CD4-positive, alpha-beta T cell treated with Interleukin-21 for 1 hour (primary cell): ENCODE measurements around the gene NFKB2.
A peak's percentile ranks its signal among the peaks of the same experiment; 100 is the strongest.

Source experiments
- DNase-seq: peaks from one replicate; pipeline ENCODE4 v3.0.0-alpha.2; 2020

Gene NFKB2

DNA sequence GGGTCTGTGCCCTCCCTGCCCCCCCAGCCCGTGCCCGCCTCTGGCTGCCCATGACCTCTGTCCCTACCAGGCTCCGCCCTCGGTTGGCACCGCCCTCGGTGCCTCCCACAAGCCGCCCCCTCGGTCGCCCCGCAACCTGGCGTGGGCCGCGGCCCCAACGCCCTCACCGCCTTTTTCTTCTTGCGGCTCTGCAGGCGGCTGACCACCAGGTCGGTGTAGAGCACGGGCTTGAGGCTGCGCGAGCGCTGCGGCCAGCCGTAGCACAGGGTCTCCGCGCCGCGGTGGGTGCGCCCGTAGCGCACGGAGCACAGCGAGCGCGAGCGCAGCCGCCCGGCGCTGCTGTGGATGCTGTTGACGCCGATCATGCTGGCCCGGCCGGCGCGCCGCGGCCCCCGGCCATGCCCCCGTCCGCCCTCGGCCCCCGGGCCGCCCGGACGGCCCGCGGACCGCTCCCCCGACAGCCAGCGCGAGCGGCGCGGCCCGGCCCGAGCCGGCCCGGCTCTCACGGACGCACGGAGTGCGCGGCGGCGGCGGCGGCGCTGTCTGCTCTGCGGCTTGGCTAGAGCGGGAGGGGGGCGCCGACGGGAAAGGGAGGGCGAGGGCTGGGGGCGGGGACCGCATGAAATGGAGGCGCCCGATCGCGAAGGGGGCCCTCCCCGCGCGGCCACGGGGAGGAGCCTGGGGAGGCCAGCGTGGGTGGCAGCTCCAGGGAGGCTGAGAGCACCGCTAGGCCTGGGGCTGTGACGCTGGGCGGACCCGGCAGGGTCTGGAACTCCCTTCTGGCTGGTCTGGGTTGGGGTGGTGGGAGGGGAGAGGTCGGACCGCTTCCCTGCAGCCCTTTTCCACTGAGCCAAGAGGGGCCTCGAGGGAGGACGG lies 13.5 kb downstream of the NFKB2 start:
- peak; percentile 78 for DNase-seq

DNA sequence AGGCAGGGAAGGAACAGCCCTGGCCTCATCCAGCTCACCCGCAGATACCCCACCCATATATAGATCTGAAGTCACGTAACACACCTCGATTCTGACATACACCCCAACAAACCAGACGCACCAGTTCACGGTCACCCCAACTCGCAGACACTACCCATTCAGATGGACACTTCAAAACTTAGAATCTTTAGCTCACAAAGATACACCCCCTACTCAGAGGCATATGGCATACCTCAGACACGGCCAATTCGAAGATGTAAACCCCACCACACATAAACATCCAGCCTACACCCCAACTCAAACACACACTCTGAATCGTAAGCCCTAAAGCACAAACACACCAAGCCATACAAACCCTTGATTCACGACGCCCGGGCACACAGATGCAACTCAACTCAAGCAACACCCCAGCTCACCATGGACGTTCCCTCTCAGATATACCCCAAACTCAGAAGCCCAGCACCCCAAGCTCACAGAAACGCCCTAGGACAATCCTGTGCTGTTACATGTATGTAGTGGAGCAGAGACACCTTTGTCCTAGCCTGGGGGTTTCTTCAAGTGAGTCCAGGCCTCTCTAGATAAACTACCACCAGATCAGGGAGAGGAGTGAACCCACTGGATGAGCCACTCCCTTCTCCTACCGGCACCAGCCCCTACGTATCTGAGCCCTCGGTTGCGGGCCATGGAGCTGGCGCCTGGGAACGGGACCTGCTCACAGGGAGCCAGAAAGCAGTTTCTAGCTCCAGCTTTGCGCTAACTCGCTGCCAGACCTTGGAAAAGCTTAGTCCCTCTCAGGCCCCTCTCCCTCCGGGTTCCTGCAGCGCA lies 14.3 kb downstream of the NFKB2 start:
- no peak for DNase-seq

DNA sequence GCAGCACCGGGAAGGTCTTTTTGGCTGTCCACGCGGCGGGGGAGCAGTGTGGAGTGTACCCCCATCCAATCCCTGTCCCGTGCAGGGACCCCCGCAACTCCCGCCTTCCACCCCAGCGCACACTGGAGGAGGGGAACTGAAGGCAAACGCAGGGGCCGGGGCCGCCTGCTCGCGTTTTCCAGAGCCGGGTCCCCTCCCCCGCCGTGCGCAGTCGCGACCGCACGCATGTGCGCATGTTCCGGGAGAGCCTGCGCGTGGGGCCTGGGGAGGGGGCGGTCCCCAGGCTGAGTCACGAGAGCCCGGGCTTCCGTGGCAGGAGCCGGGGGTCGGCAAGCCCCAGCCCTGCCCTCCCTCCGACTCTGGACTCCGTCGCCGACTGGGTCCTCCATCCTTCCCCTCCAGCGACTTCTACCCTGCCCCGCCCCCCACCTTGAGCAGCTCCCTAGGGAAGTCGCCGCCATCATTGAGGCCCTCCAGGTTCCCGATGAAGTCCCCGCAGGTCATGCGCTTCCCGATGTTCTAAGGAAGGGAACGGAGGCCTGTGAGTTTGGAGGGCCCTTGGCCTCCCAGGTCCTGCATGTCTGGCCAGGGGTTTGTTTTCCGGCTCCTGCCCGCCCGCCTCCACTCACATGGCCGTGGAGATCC lies 15.0 kb downstream of the NFKB2 start:
- peak; percentile 52 for DNase-seq

DNA sequence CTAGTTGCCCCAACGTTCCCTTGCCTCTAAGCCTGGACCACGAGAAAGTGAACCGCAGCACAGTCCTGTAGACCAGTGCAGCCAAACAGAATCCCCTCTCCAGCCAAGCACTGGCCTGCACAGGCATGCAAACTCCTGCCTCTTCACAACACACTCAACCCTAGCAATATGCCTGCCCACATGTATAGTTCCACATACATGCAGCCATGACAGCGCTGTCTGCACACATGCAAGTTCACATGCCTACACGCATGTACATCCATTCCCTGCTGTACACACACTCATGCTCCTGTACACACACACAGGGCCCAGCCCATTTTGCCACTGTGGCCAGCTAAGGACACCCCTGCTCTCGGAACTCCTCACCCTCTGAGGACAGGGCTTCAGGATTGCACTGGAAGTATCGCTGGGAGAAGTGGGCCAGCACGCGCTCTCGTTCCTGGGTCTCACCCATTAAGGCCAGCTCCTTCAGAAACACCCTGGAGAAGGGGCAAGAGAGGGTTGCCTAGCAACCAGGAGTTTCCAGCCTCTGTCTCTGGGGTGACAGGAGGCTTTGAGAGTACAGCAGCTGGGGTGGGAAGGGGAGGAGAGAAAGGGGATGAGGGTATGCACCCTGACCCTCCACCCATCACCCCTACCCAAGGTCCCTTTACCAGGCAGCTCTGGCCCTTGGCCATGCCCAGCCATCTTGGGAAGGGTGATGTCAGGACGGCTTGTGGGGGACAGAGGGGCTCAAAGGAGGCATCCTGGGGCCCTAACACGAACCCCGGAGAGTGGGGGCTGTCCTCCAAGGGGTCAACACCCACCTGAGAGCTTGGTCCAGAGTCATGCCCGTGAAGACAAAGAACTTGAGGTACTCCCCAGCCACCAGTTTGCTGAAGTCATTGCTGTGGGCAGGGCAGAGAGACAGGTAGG lies 16.1 kb downstream of the NFKB2 start:
- no peak for DNase-seq

DNA sequence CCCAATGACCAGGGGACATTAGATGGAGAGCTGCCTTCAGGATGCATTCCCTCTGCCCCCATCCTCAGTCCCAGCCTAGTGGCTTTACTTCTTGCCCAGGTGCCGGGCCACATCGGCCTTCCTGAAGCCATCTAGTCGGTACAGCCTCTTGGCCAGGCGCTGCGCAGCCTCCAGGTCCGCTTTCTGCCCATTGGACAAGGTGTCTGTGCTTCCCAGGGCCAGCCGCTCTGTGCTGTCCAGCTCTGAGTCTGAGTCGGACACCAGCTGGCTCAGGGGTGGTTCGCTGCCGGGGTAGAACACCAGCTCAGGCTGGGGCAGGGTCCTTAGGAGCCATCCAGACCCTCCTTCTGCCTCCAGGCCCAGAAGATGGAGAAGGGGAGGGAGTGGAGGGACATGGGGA lies 16.8 kb downstream of the NFKB2 start:
- no peak for DNase-seq

DNA sequence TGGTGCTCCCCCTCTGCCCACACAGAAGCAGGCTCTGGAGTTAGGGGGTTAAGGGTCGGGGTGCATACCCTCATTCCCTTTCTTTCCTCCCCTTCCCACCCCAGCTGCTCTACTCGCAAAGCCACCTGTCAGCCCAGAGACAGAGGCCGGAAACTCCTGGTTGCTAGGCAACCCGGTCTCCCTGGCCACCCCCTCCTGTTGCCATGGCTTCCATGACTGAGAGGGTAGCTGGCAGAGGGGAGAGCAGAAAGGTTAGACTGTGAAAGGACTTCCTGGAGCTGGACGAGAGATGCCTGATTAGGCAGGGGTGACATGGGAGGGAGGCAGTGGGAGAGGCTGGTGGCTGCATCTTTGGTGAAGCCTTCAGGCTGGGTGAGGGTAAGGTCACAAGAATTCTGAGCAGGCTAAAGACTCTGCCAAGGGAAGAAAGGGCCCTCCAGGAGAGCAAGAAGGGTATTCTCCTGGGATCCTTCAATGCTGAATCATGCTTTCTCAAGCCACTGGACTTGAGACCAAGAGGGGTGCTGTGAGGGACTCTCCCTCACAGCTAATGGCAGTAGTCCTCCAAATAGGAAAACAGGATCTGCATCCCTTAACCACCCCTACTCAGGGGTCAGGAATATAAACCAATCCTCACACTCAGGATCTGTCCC lies 17.7 kb downstream of the NFKB2 start:
- DNase-seq, result peak; percentile 66

DNA sequence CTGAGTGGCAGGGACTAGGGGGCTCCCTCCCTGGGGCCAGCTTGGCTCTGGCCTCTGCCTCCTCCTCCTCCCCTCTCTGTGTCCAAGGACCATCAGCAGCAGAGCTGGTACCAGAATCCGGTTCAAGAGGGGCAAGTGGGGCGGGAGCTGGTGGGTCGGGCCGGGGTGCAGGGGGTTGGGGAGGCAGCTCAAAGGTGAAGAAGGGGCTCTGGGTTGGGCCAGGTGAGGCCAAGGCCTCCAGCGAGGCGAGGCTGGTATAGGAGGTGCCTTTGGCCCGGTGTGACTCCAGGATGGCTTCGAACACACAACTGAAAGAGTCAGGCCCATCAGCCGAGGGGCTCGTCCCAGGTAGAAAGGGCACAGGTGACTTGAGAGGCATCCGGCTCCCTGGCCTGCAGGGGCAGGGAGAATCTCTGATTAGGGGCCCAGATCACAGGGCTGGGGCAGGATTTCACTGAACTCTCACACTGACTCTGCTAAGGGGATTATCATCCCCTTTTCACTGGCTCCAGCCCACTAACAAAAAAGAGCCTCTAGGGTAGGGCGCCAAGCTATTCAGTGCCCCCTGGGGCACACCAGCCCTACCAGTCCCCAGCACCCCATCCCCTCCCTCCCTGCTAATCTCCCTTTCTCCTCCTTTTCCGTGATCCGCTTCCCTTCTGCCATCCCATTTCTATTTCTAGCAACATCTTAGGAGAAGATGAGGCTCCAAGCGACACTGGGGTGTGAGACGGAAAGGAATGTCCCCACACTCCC lies 18.5 kb downstream of the NFKB2 start:
- DNase-seq, result no peak

DNA sequence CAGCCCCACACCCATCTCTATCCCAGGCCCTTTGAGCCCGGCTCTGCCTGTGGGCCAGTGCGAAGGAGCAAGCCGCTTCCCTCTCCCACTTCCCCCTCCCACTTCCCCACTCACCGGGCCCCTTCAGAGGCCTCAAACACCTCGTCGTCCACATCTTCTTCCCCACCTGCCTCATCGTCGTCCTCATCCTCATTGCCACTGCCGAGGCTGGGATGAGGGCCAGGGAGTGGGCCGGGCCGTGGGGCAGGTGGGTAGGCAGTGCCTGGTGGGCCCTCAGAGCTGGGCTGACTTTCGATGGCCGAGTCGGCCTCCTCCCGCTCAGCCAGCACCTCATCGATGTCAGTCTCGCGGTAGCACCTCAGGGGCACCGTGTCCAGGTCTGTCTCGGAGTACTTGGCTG lies 19.2 kb downstream of the NFKB2 start:
- no peak for DNase-seq

DNA sequence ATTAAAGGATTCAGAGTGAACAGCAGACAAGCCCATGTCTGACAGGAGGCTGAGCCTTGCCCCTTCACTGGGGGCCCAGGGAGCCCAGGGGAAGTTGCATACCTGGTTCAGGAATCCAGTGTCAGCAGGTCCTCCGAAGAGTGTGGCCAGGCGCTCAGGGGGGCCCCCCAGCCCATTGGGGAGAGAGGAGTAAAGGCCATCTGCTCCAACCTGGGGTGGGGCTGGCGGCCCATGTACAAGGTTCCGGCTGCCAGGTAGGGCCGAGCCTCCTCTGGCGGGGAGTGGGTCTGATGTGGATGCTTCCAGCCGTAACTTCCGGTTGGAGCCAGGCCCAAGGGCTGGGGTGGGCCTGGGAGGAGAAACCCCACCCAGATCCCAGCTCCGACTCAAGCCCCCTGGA lies 20.8 kb downstream of the NFKB2 start:
- no peak for DNase-seq

DNA sequence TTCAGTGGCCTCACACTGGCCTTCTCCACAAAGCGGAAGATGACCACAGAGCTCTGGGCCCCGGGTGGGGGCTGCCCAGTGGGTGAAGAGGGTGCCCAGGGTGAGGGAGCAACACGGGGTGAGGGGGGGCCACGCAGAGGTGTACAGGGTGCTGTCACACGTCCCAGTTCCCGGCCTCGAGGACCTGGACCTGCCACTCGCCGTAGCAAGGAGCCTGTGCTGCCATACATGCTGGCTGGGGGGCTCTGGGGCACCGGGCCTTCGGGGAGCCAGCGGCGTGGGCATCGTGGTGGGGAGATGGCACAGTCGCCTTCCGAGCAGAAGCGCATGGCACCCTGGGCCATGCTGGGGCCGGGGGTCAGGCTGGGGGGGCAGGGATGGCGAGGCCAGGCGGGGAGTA lies 21.2 kb downstream of the NFKB2 start:
- no peak for DNase-seq

DNA sequence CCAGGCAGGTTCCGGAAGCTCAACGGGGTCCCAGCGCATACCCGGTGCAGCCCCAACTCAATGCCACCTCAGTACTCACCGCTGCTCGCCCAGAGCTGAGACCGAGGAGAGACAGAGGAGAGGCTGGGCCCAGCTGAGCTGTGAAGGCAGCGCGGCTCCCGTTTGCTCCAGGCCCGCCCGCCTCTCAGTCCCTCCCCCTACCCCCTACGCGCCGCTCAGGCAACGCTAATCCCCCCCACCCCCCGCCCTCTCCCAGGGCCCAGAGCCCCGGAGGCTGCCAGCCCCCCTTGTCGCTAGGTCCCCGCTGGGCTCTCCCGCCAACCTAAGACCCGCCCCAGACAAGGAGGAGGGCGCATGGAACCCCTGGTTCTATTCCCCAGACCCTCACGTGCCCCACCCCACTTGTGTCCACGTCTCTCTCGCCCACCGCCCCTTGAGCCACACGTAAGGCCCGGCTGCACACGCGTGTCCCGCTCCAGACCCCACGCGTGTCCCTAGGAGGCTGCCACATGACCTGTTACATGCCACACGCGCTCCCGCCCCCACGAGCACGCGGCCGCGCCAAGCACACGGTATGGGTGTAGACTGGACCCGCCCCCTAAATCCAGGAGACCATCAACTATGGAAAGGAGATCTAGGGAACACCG lies 23.2 kb downstream of the NFKB2 start, which contains the start of gene PSD:
TSS of gene PSD (minus strand) at position 164 of the 647 bp plus-strand sequence. CDS start 1,747 bp downstream, outside the sequence.
- DNase-seq, result no peak

DNA sequence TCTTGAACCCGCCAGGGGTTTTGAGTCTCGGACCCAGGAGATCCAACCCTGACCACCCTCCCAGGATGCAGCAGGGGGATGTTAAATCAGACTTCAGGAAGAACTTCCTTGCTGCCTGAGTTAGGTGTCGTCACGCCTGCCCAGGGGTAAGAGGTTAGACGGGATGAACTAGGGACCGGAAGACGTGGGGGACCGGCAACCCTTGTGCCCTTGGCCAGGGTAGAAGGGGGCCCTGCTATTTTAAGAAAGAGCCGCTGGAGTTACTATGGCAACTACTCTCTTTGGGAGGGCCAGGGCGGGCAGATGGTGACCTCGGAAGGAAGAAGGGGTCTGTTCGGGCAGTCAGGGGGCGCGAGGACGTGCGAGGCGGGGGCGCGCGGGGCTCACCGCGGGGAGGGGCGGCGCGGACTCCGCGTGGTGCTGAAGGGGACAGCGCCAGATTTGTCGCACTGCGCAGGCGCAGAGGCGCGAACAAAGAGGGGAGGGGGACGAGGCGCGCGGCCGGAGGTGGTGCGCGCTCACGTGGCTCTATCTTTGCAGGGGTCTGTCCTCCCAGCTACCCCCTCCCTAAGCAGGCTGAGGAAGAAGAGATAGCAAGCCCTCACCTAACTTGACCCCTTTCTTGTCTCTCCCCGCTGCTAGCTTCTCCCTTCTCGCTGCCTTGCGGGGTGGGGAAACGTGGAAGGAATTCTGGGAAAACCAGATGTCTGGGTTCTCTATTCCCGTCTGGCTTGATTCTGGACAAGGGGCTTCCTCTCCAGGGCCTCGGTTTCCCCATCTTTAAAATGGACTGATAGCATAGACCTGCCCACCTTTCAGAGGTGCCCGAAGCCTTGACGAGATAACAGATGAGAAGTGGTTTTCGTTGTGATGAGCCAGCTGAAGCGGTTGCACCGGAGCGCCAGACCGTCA lies 24.0 kb downstream of the NFKB2 start:
- DNase-seq, result peak; percentile 71

DNA sequence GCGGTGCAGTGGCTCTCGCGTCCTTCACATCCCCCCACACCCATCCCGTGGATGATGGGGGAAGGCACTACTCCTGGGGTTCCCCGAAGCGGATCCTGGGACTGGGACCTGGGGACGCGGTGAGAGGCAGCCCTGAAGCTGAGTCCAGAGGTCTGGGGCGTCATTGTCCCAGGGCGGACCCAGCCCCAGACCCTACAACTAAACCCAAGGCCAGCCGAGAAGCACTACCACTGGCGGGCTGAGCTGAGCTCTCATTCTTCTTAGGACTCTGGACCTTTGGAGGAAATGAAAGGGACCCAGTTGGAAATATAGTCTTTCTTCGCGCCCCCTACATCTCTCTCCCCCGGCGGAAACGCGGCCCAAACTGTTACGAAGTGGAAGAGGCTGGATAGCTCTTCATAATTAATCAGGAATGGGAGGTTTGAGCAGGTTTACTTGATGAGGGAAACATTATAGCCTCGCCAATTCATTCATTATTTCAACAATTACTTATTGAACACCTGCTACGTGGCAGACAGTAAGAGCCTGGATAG lies 24.7 kb downstream of the NFKB2 start:
- DNase-seq, result no peak

DNA sequence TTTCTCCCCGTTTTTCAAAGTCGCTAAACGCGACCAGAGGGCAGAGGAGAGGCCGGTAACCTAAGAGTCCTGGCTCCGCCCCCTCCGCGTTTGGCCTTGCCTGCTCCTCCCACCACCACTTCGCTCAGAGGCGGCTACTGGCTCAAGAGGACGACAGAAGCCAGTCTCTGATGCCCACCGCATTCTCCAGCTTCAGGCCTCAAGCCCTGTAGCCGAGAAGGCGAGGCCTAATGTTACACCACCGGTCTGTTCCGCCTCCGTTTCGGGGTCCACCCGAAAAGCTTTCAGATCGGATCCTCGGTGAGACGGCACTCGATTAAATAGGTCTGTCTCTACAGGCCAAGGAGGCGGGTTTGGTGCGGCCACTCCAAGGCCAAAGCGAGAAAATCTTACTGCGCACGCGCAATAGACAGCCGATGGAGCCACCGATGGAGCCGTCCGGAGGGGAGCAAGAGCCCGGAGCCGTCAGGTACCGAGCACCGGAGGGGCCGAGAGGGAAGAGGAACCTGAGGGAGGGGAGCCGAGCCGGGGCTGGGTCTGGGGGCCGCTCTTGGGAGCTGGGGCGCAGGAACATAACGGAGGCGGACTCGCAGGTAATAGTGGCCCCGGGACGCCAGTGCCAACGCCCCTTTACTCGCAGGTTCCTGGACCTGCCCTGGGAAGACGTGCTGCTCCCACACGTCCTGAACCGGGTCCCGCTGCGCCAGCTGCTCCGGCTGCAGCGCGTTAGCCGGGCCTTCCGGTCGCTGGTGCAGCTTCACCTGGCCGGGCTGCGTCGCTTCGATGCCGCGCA lies 25.4 kb downstream of the NFKB2 start, which contains the start of gene FBXL15:
TSS of gene FBXL15 (plus strand) at position 123 of the 793 bp plus-strand sequence. CDS start at position 417, 294 bp downstream.
- peak; percentile 97 for DNase-seq

DNA sequence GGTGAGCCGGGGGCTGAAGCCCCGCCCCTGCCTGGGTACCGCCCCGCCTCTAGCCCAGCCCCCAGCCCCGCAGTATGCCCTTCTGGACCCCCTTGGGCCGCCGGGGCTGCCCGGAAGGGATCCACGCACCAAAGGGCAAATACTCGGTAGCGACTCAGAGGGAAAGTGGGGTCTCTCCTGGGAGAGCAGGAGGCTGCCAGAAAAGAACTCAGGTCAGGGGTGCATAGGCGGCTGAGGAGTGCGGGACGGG lies 25.9 kb downstream of the NFKB2 start:
- DNase-seq, result no peak

DNA sequence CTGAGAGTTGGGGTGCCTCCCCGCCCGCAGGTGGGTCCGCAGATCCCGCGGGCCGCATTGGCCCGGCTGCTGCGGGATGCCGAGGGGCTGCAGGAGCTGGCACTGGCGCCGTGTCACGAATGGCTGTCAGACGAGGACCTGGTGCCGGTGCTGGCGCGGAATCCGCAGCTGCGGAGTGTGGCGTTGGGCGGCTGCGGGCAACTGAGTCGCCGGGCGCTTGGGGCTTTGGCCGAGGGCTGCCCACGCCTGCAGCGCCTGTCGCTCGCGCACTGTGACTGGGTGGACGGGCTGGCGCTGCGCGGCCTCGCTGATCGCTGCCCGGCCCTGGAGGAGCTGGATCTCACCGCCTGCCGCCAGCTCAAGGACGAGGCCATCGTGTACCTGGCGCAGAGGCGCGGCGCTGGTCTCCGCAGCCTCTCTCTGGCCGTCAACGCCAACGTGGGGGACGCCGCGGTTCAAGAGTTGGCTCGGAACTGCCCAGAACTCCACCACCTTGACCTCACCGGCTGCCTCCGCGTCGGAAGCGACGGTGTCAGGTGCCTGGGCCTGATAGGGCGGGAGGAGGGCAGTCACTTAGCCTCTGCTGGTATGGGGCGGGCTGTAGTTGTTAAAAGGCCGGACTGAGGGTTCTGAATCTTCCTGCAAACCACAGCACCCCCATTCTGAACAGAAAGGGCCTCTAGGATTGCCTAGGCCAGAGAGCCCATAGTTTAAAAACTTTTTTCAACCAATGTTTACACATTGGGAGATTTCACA lies 26.4 kb downstream of the NFKB2 start:
- peak; percentile 25 for DNase-seq

DNA sequence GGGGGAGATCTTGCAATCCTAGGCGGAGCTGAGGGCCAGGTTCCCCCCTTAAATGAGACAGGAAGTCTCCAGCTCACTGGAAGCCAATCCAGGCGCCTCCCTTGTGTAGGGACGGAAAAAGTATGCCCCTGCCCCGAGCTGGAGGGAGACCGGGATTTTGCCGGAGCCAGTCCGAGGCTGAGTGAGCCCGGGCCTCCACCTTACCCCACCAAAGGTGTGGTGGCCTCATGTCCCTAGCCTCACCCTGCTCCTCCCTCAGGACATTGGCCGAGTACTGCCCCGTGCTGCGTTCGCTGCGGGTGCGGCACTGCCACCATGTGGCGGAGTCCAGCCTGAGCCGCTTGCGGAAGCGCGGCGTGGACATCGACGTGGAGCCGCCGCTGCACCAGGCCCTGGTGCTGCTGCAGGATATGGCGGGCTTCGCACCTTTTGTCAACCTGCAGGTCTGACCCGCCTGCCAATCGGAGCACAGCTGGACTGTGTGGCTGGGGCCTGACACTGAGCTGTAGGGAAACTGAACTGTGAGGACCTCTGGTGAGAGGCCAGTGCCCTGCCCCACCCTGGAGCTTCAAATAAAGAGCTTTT lies 27.1 kb downstream of the NFKB2 start:
- DNase-seq, result peak; percentile 58
